SIG-M5 treated with dmso at 0.1 percent for 504 hours (cell line): ENCODE data around the gene C1orf198.
"Not testable (repeated sequence)": the region's sequence is repeated elsewhere in the genome, so short reads cannot be mapped to it uniquely, and the experiment has no call there.

Experiments used
- DNase-seq: peaks from one replicate; lab custom pipeline; 2025; ENCODE audit not compliant: unreplicated experiment; lab: John Stamatoyannopoulos, UW

Gene C1orf198

GRCh38 chr1:230861489-230861888 is 6.8 kb downstream of the C1orf198 start:
- no peak for DNase-seq

- DNase-seq, result no peak
Measured at GRCh38 chr1:230860617-230861384, 7.5 kb downstream of the C1orf198 start.

DNA sequence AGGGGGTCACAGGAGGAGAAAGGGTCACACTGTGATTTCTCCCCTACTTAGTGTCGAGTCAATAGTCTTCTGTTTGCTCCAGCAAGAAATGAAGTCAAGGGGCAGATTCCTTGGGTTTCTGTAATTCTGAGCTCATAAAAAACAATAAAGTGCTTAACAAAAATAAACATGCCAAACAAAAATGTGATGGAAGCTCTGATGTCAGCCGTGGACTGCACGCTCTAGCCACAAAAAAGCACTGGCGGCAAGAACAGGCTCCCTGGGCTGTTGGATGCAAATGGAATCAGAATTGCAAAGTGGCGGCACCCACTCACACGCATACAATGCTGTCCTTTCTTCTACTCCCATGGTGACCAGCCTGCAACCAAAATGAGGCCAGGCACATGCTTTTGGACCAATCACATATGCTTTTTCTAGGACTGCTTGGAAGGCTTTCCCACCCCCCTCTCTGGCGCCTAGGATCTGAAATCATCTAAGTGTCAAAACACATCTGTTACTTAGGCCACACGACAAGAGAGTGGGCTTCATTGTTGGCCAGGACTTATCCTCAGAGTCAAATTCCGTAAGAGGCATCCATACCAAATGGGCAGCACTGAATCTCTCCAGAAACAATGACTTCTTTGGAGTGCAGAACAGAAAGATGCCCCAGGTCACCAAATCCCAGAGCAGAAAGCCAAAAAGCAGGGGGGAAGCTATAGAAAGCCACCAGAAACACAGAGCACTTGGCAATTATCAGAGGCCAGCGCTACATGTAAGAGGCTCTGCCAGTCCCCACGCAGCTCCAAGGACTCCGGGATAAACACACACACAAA is 9.2 kb downstream of the C1orf198 start:
- DNase-seq, result no peak

- DNase-seq, result no peak
Measured at GRCh38 chr1:230858236-230858820, 10.0 kb downstream of the C1orf198 start.

DNA sequence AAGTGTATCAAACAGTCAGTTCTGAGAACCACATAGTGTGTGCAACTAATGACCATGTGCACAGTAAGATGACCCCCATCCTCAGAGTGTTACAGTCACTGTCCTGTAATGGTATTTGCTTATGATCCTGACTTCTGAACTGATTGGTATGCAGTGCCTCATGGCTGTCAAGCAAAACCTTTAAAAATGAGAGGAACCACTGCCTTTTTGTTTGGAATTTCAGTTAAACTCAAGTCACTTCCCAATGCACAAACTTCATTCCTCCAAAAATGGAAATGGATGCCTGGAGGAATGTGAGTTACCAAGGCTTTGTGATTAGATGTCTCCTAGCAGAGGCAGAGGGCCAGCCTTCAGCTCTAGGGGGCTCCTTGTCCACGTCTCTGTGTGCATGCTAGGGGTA is 10.5 kb downstream of the C1orf198 start:
- no peak for DNase-seq

- DNase-seq, result no peak
Measured at GRCh38 chr1:230857077-230857476, 11.2 kb downstream of the C1orf198 start.

- no peak for DNase-seq
Measured at GRCh38 chr1:230855886-230856285, 12.4 kb downstream of the C1orf198 start.

DNA sequence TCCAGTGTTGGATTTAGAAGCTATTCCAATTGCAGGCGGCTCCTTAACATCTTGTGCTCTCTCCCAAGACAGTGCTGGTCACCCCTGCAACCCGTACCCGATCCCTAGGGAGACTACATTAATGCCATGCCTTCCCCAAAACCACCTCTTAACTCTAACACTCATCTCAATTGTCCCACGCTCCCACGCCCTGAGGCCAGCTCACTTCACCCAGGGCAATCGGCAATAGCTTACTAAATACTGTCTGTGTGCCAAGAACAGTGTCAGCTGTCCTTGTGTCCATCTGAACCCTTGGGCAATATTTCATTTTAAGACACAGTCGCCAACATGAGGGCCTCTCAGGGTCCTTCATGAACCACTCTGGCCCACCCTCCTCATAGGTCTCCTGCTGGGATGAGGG is 13.9 kb downstream of the C1orf198 start:
- no peak for DNase-seq

DNA sequence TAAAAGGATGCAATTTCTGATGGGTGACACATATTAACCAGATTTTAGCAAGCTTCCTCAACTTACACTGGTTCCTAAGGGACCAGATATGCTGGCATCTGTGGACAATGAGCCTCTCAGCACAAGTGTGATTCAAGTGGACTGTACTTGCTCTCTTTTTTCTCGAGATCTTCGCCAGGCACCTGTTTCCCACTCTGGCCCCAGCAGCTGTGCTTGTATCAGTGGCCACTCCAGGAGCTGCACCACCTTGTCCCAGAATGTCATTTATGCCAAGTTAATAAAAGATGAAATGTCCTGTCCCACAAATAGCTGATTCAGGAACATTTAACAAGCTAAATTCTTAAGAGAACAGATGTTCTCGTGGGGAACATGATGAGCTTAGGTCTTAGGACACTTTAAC is 14.6 kb downstream of the C1orf198 start:
- DNase-seq, result no peak

- DNase-seq, result no peak
Measured at GRCh38 chr1:230852959-230853358, 15.4 kb downstream of the C1orf198 start.

GRCh38 chr1:230851291-230851691 is 17.0 kb downstream of the C1orf198 start:
- no peak for DNase-seq

DNA sequence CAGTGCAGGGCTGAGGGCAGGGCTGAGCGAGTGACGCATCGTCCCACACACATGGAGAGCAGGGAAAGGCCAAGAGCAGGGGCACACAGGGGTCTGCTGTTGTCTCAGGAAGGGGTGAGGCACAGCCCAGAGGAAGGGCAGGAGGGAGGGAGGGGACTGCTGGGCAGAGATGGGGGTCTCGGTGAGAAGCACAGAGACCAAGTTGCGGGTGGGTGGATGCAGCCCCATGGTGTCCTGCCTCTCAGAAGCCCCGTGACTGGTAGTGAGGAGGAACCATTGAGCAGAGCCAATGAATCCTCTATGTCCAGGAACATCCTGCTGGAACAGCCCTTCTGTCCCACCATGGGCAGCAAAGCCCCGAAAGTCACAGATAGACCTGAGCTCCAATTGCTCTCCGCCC is 17.8 kb downstream of the C1orf198 start:
- no peak for DNase-seq

DNA sequence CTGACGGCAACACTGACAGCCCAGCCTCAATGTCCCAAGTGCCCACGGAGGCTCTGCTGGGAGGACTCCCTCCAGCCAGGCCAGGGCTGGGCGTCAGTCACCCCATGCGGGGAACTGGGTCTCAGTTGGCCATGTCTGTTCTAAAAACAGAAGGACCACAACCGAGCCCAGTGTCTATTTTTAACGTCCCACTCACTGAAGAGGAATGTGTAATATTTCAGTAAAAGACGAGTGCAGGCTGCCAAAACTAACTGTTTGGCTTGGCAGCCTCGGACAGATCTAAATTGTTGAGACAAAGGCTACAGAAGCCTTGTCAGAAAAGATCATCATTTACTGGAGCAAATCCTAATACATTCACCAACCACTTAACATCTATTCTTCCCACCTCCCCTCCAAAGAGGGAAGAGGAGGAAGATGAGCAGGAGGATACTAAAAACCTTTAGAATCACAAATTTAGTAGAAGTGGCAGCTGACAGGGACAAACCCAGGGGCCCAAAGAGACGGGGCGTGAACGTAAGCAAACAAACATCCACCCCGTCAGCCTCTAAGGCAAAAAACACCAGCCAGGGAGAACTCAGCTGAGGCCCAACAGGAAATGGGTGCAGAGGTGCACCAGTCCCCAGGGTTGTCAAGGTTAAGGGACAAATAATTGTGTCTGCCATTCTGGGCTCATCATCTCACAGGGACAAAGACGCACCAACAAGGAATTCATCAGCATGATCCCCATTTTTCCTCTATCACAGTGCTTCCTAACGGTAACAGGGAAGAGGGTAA is 18.7 kb downstream of the C1orf198 start:
- no peak for DNase-seq

GRCh38 chr1:230848235-230848634 is 20.1 kb downstream of the C1orf198 start:
- no peak for DNase-seq

- not testable (repeated sequence) for DNase-seq
Measured at GRCh38 chr1:230845184-230845583, 23.1 kb downstream of the C1orf198 start.

DNA sequence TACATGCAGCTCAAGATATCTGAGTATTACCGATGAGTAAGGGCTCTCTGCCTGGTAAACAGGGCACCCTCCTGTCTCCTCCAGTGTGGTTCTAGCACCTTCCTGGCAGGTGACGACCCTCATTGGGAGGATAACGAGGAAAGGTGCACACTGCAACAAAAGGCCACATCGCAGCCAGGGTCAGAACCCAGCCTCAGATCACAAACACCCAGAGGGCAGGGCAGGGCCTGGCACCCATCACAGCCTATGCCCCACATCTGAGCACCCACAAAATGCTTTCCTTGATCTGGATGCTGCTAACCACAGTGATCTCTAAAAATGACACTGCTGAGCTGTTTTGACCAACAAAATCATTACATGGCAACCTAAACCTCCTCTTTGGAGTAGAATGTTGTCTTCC is 23.8 kb downstream of the C1orf198 start:
- DNase-seq, result no peak

DNA sequence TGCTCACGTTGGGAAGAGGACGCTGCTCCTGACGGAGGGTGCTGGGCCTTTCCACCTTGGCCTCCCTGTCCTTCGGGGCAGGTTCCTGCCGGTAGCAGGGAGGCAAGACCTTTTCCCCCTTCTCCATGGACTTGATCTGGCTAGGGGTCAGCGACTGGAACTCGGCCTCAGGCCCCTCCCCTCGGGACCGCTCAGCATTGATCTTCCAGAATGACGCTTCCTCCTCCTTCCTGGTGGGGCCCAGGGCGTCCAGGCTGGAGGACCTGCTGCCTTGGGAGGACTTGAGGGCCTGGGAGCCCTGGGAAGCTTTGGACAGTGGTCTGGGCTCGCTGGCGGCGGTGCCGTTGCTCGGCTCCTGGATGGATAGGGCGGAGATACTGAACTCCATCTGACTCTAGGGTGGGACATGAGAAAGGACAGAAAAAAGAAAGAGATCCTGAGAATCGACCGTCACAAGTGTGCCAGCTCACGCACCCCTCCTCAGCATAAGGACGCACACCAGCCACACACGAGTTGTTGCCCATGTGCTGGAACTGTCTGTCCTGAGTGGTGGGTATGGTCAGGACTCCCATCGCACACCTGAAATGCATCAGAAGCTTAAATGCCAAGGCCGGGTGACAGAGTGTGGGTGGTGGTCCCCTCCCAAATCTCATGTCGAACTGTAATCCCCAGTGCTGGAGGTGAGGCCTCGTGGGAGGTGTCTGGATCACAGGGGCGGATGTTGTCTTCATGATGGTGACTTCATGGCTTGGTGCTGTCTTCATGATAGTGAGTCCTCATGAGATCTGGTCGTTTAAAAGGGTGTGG is 24.6 kb downstream of the C1orf198 start:
- no peak for DNase-seq

- DNase-seq, result no peak
Measured at GRCh38 chr1:230842801-230843200, 25.5 kb downstream of the C1orf198 start.

- no peak for DNase-seq
Measured at GRCh38 chr1:230839173-230839572, 29.1 kb downstream of the C1orf198 start.

- DNase-seq, result no peak
Measured at GRCh38 chr1:230836793-230837192, 31.5 kb downstream of the C1orf198 start.
